ENCODE measurements around the gene PRSS35. TPM values are rescaled to one million over a fixed set of nuclear protein-coding genes. Genes with fewer than 3 reads are reported as not detected.

Gene PRSS35, protein sequence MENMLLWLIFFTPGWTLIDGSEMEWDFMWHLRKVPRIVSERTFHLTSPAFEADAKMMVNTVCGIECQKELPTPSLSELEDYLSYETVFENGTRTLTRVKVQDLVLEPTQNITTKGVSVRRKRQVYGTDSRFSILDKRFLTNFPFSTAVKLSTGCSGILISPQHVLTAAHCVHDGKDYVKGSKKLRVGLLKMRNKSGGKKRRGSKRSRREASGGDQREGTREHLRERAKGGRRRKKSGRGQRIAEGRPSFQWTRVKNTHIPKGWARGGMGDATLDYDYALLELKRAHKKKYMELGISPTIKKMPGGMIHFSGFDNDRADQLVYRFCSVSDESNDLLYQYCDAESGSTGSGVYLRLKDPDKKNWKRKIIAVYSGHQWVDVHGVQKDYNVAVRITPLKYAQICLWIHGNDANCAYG
- total RNA-seq, result 1.6 and 3.7 TPM in 2 replicates

DNA sequence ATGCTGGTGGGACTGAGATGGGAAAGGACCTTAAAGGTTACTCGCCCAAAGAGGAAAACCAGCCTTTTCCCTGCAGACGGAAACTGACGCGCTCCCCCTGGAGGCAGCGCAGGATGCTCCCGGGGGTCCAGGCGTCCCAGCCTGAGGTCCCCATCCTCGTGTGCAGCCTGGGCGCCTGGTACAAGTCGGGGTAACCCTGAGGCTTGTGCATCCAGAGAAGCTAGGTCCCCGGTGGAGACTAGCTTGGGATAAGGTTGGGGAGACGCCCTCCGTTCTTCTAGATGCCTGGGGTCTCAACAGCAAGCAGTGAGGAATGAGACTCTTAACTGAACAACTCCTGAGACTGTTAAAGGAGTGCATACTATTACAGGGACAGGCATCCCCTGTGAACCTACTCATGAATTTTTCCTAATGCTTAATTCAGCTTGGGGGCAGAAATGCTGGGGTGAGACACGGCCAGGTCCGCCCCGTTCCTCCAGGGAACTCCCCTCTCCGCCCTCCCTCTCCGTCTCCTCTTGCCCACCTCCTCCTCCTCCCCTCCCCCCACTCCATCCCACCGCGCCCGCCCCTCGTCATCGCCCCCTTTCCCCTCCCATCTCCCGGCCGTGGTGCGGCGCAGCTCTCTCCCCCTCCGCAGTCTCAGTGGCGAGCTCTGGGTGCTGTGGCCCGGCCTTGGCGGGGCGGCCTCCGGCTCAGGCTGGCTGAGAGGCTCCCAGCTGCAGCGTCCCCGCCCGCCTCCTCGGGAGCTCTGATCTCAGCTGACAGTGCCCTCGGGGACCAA is at the start of gene PRSS35:
Gene PRSS35, plus strand, starts transcription at position 634 of the 781 bp plus-strand sequence. CDS start 10,908 bp downstream, outside the sequence.

Other genes starting within 250 kb of the PRSS35 start
- 20.0 and 24.0 TPM in 2 replicates for gene ME1, start 81.5 kb upstream of the PRSS35 start, total RNA-seq
- gene SNAP91, start 196.6 kb downstream of the PRSS35 start, total RNA-seq, result under 0.01 and 0.52 TPM in 2 replicates

All from epithelial cell of alveolus of lung (primary cell).